ENCODE data around the gene NUCKS1. TPM values are rescaled to one million over a fixed set of nuclear protein-coding genes. Genes with fewer than 3 reads are reported as not detected.

The NUCKS1 gene
- total RNA-seq, 1 experiment from 2014 or later: 401 TPM

- H3K27me3 Mint-ChIP-seq (ENCODE audit: low read depth): peaks cover 58% of the 10 kb centered on the region
- ChIA-PET CTCF (interaction anchor here (0.6 to 2.3 kb wide), 6 partner anchors 10 to 407 kb away, joined by 3 to 15 read pairs (median 4); no protein-coding TSS in a partner anchor), POLR2A (interaction anchor here (2.0 kb wide), 1 partner anchor 25 kb away, joined by 6 read pairs; the partner anchor contains the start of gene NUCKS1)
- peaks cover 4% of the 10 kb centered on the region; the same call in 1 of the 2 replicates for H3K36me3 Mint-ChIP-seq
- peak; percentile 3; the same call in 1 of the 2 replicates for TF ChIP-seq HMGXB4 (CRISPR knock-in tag; IDR thresholded peaks at IDR 0.05)
- no peak for TF ChIP-seq MLX (CRISPR knock-in tag; IDR thresholded peaks at IDR 0.05)
- DNase-seq (ENCODE audit: low spot score) (peak; percentile 37), ATAC-seq (peak; percentile 82)
- H3K4me3 Mint-ChIP-seq: peak overlapping the region; percentile 86
- H3K9me3 Mint-ChIP-seq: peaks cover 27% of the 10 kb centered on the region
- H3K4me1 Mint-ChIP-seq: peaks cover 13% of the 10 kb centered on the region
- H3K27ac Mint-ChIP-seq: no peak overlapping the region
Observed at GRCh38 chr1:205774198-205775014, 24.4 kb upstream of the NUCKS1 start.

GRCh38 chr1:205772607-205773032 is 22.6 kb upstream of the NUCKS1 start:
- ChIA-PET CTCF (interaction anchor here (0.9 kb wide), 1 partner anchor 180 kb away, joined by 3 read pairs; no protein-coding TSS in a partner anchor), POLR2A (no interaction called here)
- peaks cover 13% of the 10 kb centered on the region for H3K4me1 Mint-ChIP-seq
- DNase-seq (ENCODE audit: low spot score): no peak
- no peak overlapping the region for H3K4me3 Mint-ChIP-seq
- H3K27ac Mint-ChIP-seq: no peak overlapping the region
- peaks cover 56% of the 10 kb centered on the region for H3K27me3 Mint-ChIP-seq (ENCODE audit: low read depth)
- H3K9me3 Mint-ChIP-seq: peaks cover 21% of the 10 kb centered on the region
- no peak for TF ChIP-seq CTCF (IDR thresholded peaks at IDR 0.05)
- TF ChIP-seq ZNF532 (CRISPR knock-in tag; IDR thresholded peaks at IDR 0.05; ENCODE audit: borderline replicate concordance): no peak
- no peak for TF ChIP-seq FOXP1 (CRISPR knock-in tag; IDR thresholded peaks at IDR 0.05; ENCODE audit: borderline replicate concordance)
- no peak for TF ChIP-seq SP1 (CRISPR knock-in tag; conservative IDR thresholded peaks at IDR 0.05)
- no peak for TF ChIP-seq TP53 (CRISPR knock-in tag; IDR thresholded peaks at IDR 0.05)
- no peak for TF ChIP-seq NFATC4 (CRISPR knock-in tag; IDR thresholded peaks at IDR 0.05)
- TF ChIP-seq TEAD1 (CRISPR knock-in tag; IDR thresholded peaks at IDR 0.05): no peak
- no peak for TF ChIP-seq IRF1 (CRISPR knock-in tag; IDR thresholded peaks at IDR 0.05)
- TF ChIP-seq USF2 (CRISPR knock-in tag; IDR thresholded peaks at IDR 0.05): no peak
- no peak for TF ChIP-seq RORB (CRISPR knock-in tag; IDR thresholded peaks at IDR 0.05)
- no peak for TF ChIP-seq CBFB (CRISPR knock-in tag; IDR thresholded peaks at IDR 0.05; ENCODE audit: low read depth)
- no peak for TF ChIP-seq ZNF281 (CRISPR knock-in tag; IDR thresholded peaks at IDR 0.05)
- ATAC-seq: no peak
- peaks cover 4% of the 10 kb centered on the region; the same call in 1 of the 2 replicates for H3K36me3 Mint-ChIP-seq
